AG09309 (cell line): ENCODE measurements around the gene CADM3.
A peak's percentile ranks its signal among the peaks of the same experiment; 100 is the strongest.

ENCODE experiments used
- DNase-seq: peaks from one replicate; pipeline ENCODE4 v3.0.0-alpha.2; 2010; ENCODE audit warnings: low read depth
- H3K4me3 ChIP-seq: 2 replicates; pipeline ENCODE4 v1.5.1; 2011; ENCODE audit warnings: mild to moderate bottlenecking, low read depth, low read length, moderate library complexity; ENCODE audit not compliant: control insufficient read depth
- CTCF ChIP-seq: IDR thresholded peaks from 2 replicates; pipeline ENCODE4 v1.5.1; 2011; ENCODE audit warnings: mild to moderate bottlenecking, low read depth, low read length, inconsistent platforms; ENCODE audit not compliant: insufficient read depth, control insufficient read depth; ENCODE audit errors: missing control alignments

Gene CADM3

GRCh38 chr1:159171254-159171687 is at the start of gene CADM3:
Gene CADM3 (plus strand): TSS chr1:159171615. CDS start chr1:159171766, 151 bp downstream.
- no peak within 1 kb of the TSS for H3K4me3 ChIP-seq
- TF ChIP-seq CTCF: no peak
- DNase-seq: no peak

- no peak for TF ChIP-seq CTCF
- H3K4me3 ChIP-seq: no peak overlapping the region
- peak; percentile 18 for DNase-seq
These were observed 49.3 kb upstream of the CADM3 start for GRCh38 chr1:159122005-159122621.

GRCh38 chr1:159123587-159123986 is 47.8 kb upstream of the CADM3 start:
- no peak overlapping the region for H3K4me3 ChIP-seq
- no peak for DNase-seq
- TF ChIP-seq CTCF: no peak

- TF ChIP-seq CTCF: peak; percentile 78
- peak; percentile 8 for DNase-seq
- no peak overlapping the region for H3K4me3 ChIP-seq
These were observed 39.0 kb upstream of the CADM3 start for GRCh38 chr1:159132271-159132881.

GRCh38 chr1:159140474-159140873 is 30.9 kb upstream of the CADM3 start:
- no peak for TF ChIP-seq CTCF
- H3K4me3 ChIP-seq: no peak overlapping the region
- DNase-seq: no peak

GRCh38 chr1:159141584-159142390 is 29.6 kb upstream of the CADM3 start:
- no peak for TF ChIP-seq CTCF
- peak overlapping the region; percentile 13 for H3K4me3 ChIP-seq
- peak; percentile 14 for DNase-seq
